Measurements from ENCODE around the gene CARMIL1. TPM values are rescaled to one million over a fixed set of nuclear protein-coding genes. Genes with fewer than 3 reads are reported as not detected.

CARMIL1 gene
- total RNA-seq, 1 donor from 2014 or later: 19.6 TPM

- Histone ChIP-seq H3K36me3 (no peaks in the 10 kb centered on the region), H3K9me3 (no peaks in the 10 kb centered on the region), H3K4me1 (peaks cover 44% of the 10 kb centered on the region), H3K27me3 (no peaks in the 10 kb centered on the region), H3K27ac (no peak overlapping the region), H3K4me3 (no peak overlapping the region)
- intact Hi-C loops (cut with DNase I): no loop called here
- DNase-seq (ENCODE audit: extremely low spot score in 2 of 2): no peak
- no peak for TF ChIP-seq POLR2AphosphoS5 (IDR thresholded peaks at IDR 0.05; ENCODE audit: insufficient read depth in 1 of 2, low read depth in 1 of 2)
- no peak for TF ChIP-seq POLR2A (IDR thresholded peaks at IDR 0.05)
- TF ChIP-seq CTCF (IDR thresholded peaks at IDR 0.05): no peak
These were observed 136.5 kb downstream of the CARMIL1 start for GRCh38 chr6:25415701-25416100.

- no peak for DNase-seq (ENCODE audit: extremely low spot score in 2 of 2)
- TF ChIP-seq POLR2AphosphoS5 (IDR thresholded peaks at IDR 0.05; ENCODE audit: insufficient read depth in 1 of 2, low read depth in 1 of 2): no peak
- TF ChIP-seq CTCF (IDR thresholded peaks at IDR 0.05): no peak
- TF ChIP-seq POLR2A (IDR thresholded peaks at IDR 0.05): no peak
These were observed 138.0 kb downstream of the CARMIL1 start for GRCh38 chr6:25417046-25417605.

GRCh38 chr6:25418454-25419052, 139.4 kb downstream of the CARMIL1 start:
- Histone ChIP-seq H3K27ac (no peak overlapping the region), H3K4me3 (no peak overlapping the region), H3K27me3 (no peaks in the 10 kb centered on the region), H3K9me3 (no peaks in the 10 kb centered on the region), H3K36me3 (no peaks in the 10 kb centered on the region), H3K4me1 (peaks cover 31% of the 10 kb centered on the region)
- TF ChIP-seq POLR2A (IDR thresholded peaks at IDR 0.05): no peak
- no peak for TF ChIP-seq CTCF (IDR thresholded peaks at IDR 0.05)
- no peak for TF ChIP-seq POLR2AphosphoS5 (IDR thresholded peaks at IDR 0.05; ENCODE audit: insufficient read depth in 1 of 2, low read depth in 1 of 2)
- no peak for DNase-seq (ENCODE audit: extremely low spot score in 2 of 2)
- intact Hi-C loops (cut with DNase I): no loop called here

More at GRCh38 chr6:25417046-25417605, 138.0 kb downstream of the CARMIL1 start:
- no peak overlapping the region for H3K27ac ChIP-seq
- no peaks in the 10 kb centered on the region for H3K36me3 ChIP-seq
- H3K9me3 ChIP-seq: no peaks in the 10 kb centered on the region
- H3K4me1 ChIP-seq: peaks cover 42% of the 10 kb centered on the region
- intact Hi-C loops (cut with DNase I): no loop called here
- no peaks in the 10 kb centered on the region for H3K27me3 ChIP-seq
- no peak overlapping the region for H3K4me3 ChIP-seq

DNA sequence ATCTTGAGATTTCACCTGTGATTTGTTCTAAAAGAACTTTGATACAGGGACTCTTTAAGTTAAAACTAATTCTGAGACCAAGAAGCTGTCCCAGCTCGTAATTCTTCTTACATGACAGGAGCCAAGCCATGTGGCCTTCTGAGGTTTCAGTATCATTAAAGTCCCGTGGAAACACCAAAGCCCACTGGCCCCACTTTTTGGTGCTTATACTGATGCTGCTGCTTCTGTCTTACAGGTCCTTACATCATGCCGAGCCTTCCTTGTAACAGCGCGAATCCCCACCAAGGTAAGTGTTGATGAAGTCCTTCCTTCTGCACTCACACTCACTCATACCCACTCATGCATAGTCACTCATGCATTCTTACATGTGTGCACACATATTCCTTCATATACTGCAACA, 140.7 kb downstream of the CARMIL1 start:
- Histone ChIP-seq H3K36me3 (no peaks in the 10 kb centered on the region), H3K27ac (no peak overlapping the region), H3K27me3 (no peaks in the 10 kb centered on the region), H3K4me1 (peaks cover 19% of the 10 kb centered on the region), H3K9me3 (no peaks in the 10 kb centered on the region), H3K4me3 (no peak overlapping the region)
- intact Hi-C loops (cut with DNase I): no loop called here
- TF ChIP-seq CTCF (IDR thresholded peaks at IDR 0.05): no peak
- TF ChIP-seq POLR2A (IDR thresholded peaks at IDR 0.05): no peak
- no peak for TF ChIP-seq POLR2AphosphoS5 (IDR thresholded peaks at IDR 0.05; ENCODE audit: insufficient read depth in 1 of 2, low read depth in 1 of 2)
- DNase-seq (ENCODE audit: extremely low spot score in 2 of 2): no peak

DNA sequence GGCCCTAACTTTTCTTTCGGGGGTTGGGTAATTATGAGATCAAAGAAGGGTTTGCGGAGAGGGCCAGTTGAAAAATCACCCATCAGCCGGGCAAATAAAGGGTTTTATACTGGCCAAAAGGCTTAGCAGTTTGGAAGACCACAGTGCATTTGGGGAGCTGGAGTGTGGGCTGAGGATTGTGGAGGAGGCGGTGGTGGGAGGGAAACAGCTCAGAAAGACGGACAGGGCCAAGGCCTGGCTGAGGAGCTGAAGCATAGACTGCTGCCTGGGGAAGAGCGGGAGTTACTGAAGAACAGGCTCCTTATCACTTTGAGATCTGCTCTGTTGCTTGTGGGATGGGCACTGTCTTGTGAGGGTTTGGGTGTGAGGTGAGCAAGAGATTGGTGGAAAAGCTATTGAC, 144.2 kb downstream of the CARMIL1 start:
- Histone ChIP-seq H3K27ac (no peak overlapping the region), H3K9me3 (no peaks in the 10 kb centered on the region), H3K27me3 (no peaks in the 10 kb centered on the region), H3K36me3 (no peaks in the 10 kb centered on the region), H3K4me3 (no peak overlapping the region), H3K4me1 (no peaks in the 10 kb centered on the region)
- TF ChIP-seq CTCF (IDR thresholded peaks at IDR 0.05): no peak
- TF ChIP-seq POLR2A (IDR thresholded peaks at IDR 0.05): no peak
- no peak for TF ChIP-seq POLR2AphosphoS5 (IDR thresholded peaks at IDR 0.05; ENCODE audit: insufficient read depth in 1 of 2, low read depth in 1 of 2)
- no peak for DNase-seq (ENCODE audit: extremely low spot score in 2 of 2)
- intact Hi-C loops (cut with DNase I): no loop called here
